ENCODE measurements around the gene SPNS1.

- TF ChIP-seq CTCF (IDR thresholded peaks at IDR 0.05 in 4 of 5, conservative IDR thresholded peaks at IDR 0.05 in 1 of 5) (peak in 1 of 5 experiments; percentile 36), POLR2A (IDR thresholded peaks at IDR 0.05) (peak; percentile 23 to 45)
These were observed at the start of gene SPNS1 for GRCh38 chr16:28974437-28975157.
